ENCODE measurements around the gene MUC21. TPM values are rescaled to one million over a fixed set of nuclear protein-coding genes. Genes with fewer than 3 reads are reported as not detected.

Gene MUC21
- total RNA-seq, 2 experiments from 2014 or later: not detected

Other genes starting within 250 kb of the MUC21 start
- 100 to 1,000 TPM; 178 to 186 TPM for gene FLOT1, start 241.0 kb upstream of the MUC21 start, total RNA-seq
- 100 to 1,000 TPM; 312 to 322 TPM for gene IER3, start 239.2 kb upstream of the MUC21 start, total RNA-seq
- gene DDR1, start 99.2 kb upstream of the MUC21 start, total RNA-seq: 1 to 10 TPM; 8.6 to 8.7 TPM
- gene GTF2H4, start 75.5 kb upstream of the MUC21 start, total RNA-seq: 10 to 100 TPM; 47.0 to 51.3 TPM
- gene VARS2, start 69.5 kb upstream of the MUC21 start, total RNA-seq: 10 to 100 TPM; 80.1 to 88.6 TPM
- not detected for gene SFTA2, start 51.5 kb upstream of the MUC21 start, total RNA-seq
- not detected for gene MUCL3, start 42.7 kb upstream of the MUC21 start, total RNA-seq
- not detected for gene MUC22, start 26.8 kb downstream of the MUC21 start, total RNA-seq
- not detected for gene C6orf15, start 128.9 kb downstream of the MUC21 start, total RNA-seq
- not detected for gene PSORS1C1, start 131.1 kb downstream of the MUC21 start, total RNA-seq
- not detected for gene CDSN, start 136.7 kb downstream of the MUC21 start, total RNA-seq
- gene PSORS1C2, start 155.3 kb downstream of the MUC21 start, total RNA-seq: not detected
- gene CCHCR1, start 174.1 kb downstream of the MUC21 start, total RNA-seq: 10 to 100 TPM; 47.1 to 47.7 TPM
- gene TCF19, start 174.9 kb downstream of the MUC21 start, total RNA-seq: 100 to 1,000 TPM in 1 of 2 experiments, 10 to 100 TPM in 1; 98.1 to 103 TPM
- gene POU5F1, start 187.0 kb downstream of the MUC21 start, total RNA-seq: under 1 TPM in 1 of 2 experiments, not detected in 1; 0.15 TPM